Loucy (cell line): Measurements from ENCODE around the gene NKTR.

ENCODE experiments used
- H2AFZ ChIP-seq: fragments of 200-600 bp; sonication (generic); 2 replicates; pipeline ENCODE4 v1.6.0; 2016; ENCODE audit warnings: antibody characterized with exemption, mild to moderate bottlenecking, low read length, moderate library complexity
- H3F3A ChIP-seq: fragments of 200-600 bp; 2 replicates; pipeline ENCODE4 v1.6.0; 2016; ENCODE audit warnings: antibody characterized with exemption, low read depth, mild to moderate bottlenecking
- H3K27me3 ChIP-seq: fragments of 200-600 bp; sonication (generic); 2 replicates; pipeline ENCODE4 v1.6.1; 2014; ENCODE audit warnings: low read length, mild to moderate bottlenecking; ENCODE audit not compliant: insufficient read depth, poor library complexity, severe bottlenecking
- H3K36me3 ChIP-seq: fragments of 200-600 bp; sonication (generic); 2 replicates; pipeline ENCODE4 v1.6.1; 2016; ENCODE audit warnings: low read length; ENCODE audit not compliant: insufficient read depth
- H3K4me1 ChIP-seq: fragments of 200-600 bp; sonication (generic); 2 replicates; pipeline ENCODE4 v1.5.1; 2014; ENCODE audit warnings: low read length, mild to moderate bottlenecking; ENCODE audit not compliant: insufficient read depth, poor library complexity, severe bottlenecking
- H3K4me2 ChIP-seq: fragments of 200-600 bp; sonication (generic); 2 replicates; pipeline ENCODE4 v1.6.0; 2014; ENCODE audit warnings: antibody characterized with exemption, low read length, low read depth, mild to moderate bottlenecking; ENCODE audit not compliant: poor library complexity, severe bottlenecking
- H3K4me3 ChIP-seq: fragments of 200-600 bp; sonication (generic); 2 replicates; pipeline ENCODE4 v1.5.1; 2014; ENCODE audit warnings: low read length, mild to moderate bottlenecking, mixed read lengths; ENCODE audit not compliant: poor library complexity, severe bottlenecking
- H3K79me2 ChIP-seq: fragments of 200-600 bp; sonication (generic); 2 replicates; pipeline ENCODE4 v1.6.1; 2014; ENCODE audit warnings: low read length; ENCODE audit not compliant: insufficient read depth
- H3K9ac ChIP-seq: fragments of 200-600 bp; sonication (generic); 2 replicates; pipeline ENCODE4 v1.6.0; 2014; ENCODE audit warnings: mild to moderate bottlenecking, low read depth, low read length, moderate library complexity; ENCODE audit not compliant: poor library complexity, severe bottlenecking
- H3K9me2 ChIP-seq: fragments of 200-600 bp; sonication (generic); replicated peaks from 2 replicates; pipeline ENCODE4 v1.6.1; 2016; ENCODE audit warnings: low read depth, low read length, mixed read lengths
- H3K9me3 ChIP-seq: fragments of 200-600 bp; sonication (generic); 2 replicates; pipeline ENCODE4 v1.6.1; 2014; ENCODE audit warnings: mild to moderate bottlenecking, antibody characterized with exemption, low read length, low read depth; ENCODE audit not compliant: insufficient read depth
- H4K20me1 ChIP-seq: fragments of 200-600 bp; sonication (generic); 2 replicates; pipeline ENCODE4 v1.6.0; 2014; ENCODE audit warnings: antibody characterized with exemption, low read length, mild to moderate bottlenecking; ENCODE audit not compliant: insufficient read depth, poor library complexity, severe bottlenecking
- CTCF ChIP-seq: fragments of 200-600 bp; sonication (generic); conservative IDR thresholded peaks from 2 replicates; pipeline ENCODE4 v1.5.1; 2014; ENCODE audit warnings: mild to moderate bottlenecking, antibody characterized with exemption, low read length
- EZH2phosphoT487 ChIP-seq: fragments of 200-600 bp; IDR thresholded peaks from 2 replicates; pipeline ENCODE4 v1.6.1; 2018; ENCODE audit warnings: antibody characterized with exemption, mild to moderate bottlenecking, moderate library complexity, borderline replicate concordance

NKTR gene

GRCh38 chr3:42694366-42694765 is 93.9 kb downstream of the NKTR start:
- Histone ChIP-seq H3K9me2 (no peaks in the 10 kb centered on the region), H3K27me3 (no peaks in the 10 kb centered on the region), H3K9me3 (no peaks in the 10 kb centered on the region), H3K9ac (no peak overlapping the region), H3K4me3 (no peak overlapping the region), H3F3A (no peaks in the 10 kb centered on the region), H4K20me1 (no peaks in the 10 kb centered on the region), H3K4me2 (no peak overlapping the region), H2AFZ (no peak overlapping the region), H3K4me1 (no peaks in the 10 kb centered on the region), H3K36me3 (no peaks in the 10 kb centered on the region), H3K79me2 (no peaks in the 10 kb centered on the region)
- TF ChIP-seq EZH2phosphoT487 = no peak
- TF ChIP-seq CTCF = no peak

- no peak overlapping the region for H3K9ac ChIP-seq
- no peaks in the 10 kb centered on the region for H3K9me2 ChIP-seq
- TF ChIP-seq CTCF = no peak
- no peak for TF ChIP-seq EZH2phosphoT487
- H3K4me2 ChIP-seq = no peak overlapping the region
- no peaks in the 10 kb centered on the region for H4K20me1 ChIP-seq
- no peaks in the 10 kb centered on the region for H3K36me3 ChIP-seq
- no peaks in the 10 kb centered on the region for H3K4me1 ChIP-seq
- H3K9me3 ChIP-seq = no peaks in the 10 kb centered on the region
- H3K27me3 ChIP-seq = no peaks in the 10 kb centered on the region
- H3F3A ChIP-seq = no peaks in the 10 kb centered on the region
- no peak overlapping the region for H3K4me3 ChIP-seq
- H3K79me2 ChIP-seq = no peaks in the 10 kb centered on the region
- H2AFZ ChIP-seq = no peak overlapping the region
Observed at GRCh38 chr3:42696356-42697288, 96.1 kb downstream of the NKTR start.

- H3K9me2 ChIP-seq = no peaks in the 10 kb centered on the region
- no peaks in the 10 kb centered on the region for H4K20me1 ChIP-seq
- H2AFZ ChIP-seq = no peak overlapping the region
- no peaks in the 10 kb centered on the region for H3F3A ChIP-seq
- H3K4me3 ChIP-seq = no peak overlapping the region
- no peak for TF ChIP-seq EZH2phosphoT487
- TF ChIP-seq CTCF = no peak
- no peaks in the 10 kb centered on the region for H3K4me1 ChIP-seq
- no peaks in the 10 kb centered on the region for H3K27me3 ChIP-seq
- no peaks in the 10 kb centered on the region for H3K9me3 ChIP-seq
- H3K4me2 ChIP-seq = no peak overlapping the region
- no peaks in the 10 kb centered on the region for H3K79me2 ChIP-seq
- no peak overlapping the region for H3K9ac ChIP-seq
- no peaks in the 10 kb centered on the region for H3K36me3 ChIP-seq
Observed at GRCh38 chr3:42697289-42698051, 97.0 kb downstream of the NKTR start.
